ENCODE data around the gene CDC14A.

DNA sequence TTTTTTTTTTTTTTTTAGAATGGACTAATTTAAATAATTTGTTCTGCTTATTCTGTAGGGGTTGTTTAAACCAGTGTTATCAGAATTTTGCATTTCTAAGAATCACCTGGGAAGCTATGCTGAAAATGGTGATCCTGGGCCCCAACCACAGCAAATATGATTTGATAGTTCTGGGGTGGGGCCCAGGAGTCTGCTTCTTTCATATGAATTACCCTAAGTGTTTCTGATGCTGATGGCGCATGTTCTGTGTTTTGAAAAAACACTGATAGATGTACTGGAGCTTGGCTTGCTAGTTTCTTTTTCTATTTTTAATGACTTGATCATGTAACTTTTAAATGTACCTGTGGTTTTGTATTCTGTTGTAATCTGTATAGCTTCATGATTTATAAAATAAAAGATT is 89.3 kb downstream of the CDC14A start:
- TF ChIP-seq, protein P1, sequence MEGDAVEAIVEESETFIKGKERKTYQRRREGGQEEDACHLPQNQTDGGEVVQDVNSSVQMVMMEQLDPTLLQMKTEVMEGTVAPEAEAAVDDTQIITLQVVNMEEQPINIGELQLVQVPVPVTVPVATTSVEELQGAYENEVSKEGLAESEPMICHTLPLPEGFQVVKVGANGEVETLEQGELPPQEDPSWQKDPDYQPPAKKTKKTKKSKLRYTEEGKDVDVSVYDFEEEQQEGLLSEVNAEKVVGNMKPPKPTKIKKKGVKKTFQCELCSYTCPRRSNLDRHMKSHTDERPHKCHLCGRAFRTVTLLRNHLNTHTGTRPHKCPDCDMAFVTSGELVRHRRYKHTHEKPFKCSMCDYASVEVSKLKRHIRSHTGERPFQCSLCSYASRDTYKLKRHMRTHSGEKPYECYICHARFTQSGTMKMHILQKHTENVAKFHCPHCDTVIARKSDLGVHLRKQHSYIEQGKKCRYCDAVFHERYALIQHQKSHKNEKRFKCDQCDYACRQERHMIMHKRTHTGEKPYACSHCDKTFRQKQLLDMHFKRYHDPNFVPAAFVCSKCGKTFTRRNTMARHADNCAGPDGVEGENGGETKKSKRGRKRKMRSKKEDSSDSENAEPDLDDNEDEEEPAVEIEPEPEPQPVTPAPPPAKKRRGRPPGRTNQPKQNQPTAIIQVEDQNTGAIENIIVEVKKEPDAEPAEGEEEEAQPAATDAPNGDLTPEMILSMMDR (IDR thresholded peaks at IDR 0.05), result no peak
- TF ChIP-seq POLR2A (IDR thresholded peaks at IDR 0.05), result no peak

Data from uterus (tissue), 2 donors.